Hematopoietic multipotent progenitor cell treated with erythropoietin and hydrocortisone succinate and interleukin-3 and kit ligand, for 4 days (in vitro differentiated cells): Measurements from ENCODE around the gene SRI.
"Not testable (repeated sequence)": the region's sequence is repeated elsewhere in the genome, so short reads cannot be mapped to it uniquely, and the experiment has no call there.

Source experiments
- DNase-seq: peaks from one replicate; pipeline ENCODE4 v3.0.0-alpha.2; 2015

Gene SRI

GRCh38 chr7:88172842-88173241 is 47.0 kb downstream of the SRI start:
- DNase-seq = no peak

GRCh38 chr7:88169717-88170320 is 50.0 kb downstream of the SRI start:
- peak; percentile 49 for DNase-seq

- DNase-seq = no peak
Observed at GRCh38 chr7:88167721-88168120, 52.1 kb downstream of the SRI start.

- no peak for DNase-seq
Observed at GRCh38 chr7:88167223-88167622, 52.6 kb downstream of the SRI start.

GRCh38 chr7:88165697-88166096 is 54.1 kb downstream of the SRI start:
- DNase-seq = peak; percentile 48

GRCh38 chr7:88159741-88160140 is 60.1 kb downstream of the SRI start:
- not testable (repeated sequence) for DNase-seq

GRCh38 chr7:88156356-88156755 is 63.5 kb downstream of the SRI start:
- DNase-seq = no peak

GRCh38 chr7:88155756-88156155 is 64.1 kb downstream of the SRI start:
- DNase-seq = no peak
